GM12875 (cell line): ENCODE results near the gene RUVBL1.

Experiments
- H3K4me3 ChIP-seq: one replicate; pipeline ENCODE4 v1.5.1; 2011; ENCODE audit warnings: low read depth, low read length, control low read depth
- CTCF ChIP-seq: IDR thresholded peaks from 2 replicates; pipeline ENCODE4 v1.5.1; 2011; ENCODE audit warnings: low read depth, mild to moderate bottlenecking, control low read depth, inconsistent platforms, low read length, moderate library complexity, borderline replicate concordance; ENCODE audit not compliant: insufficient read depth

The RUVBL1 gene

GRCh38 chr3:128095222-128095703, 28.3 kb downstream of the RUVBL1 start:
- peak; percentile 87 for TF ChIP-seq CTCF
- H3K4me3 ChIP-seq: no peak overlapping the region

- TF ChIP-seq CTCF: no peak
- H3K4me3 ChIP-seq: no peak overlapping the region
These were observed 29.1 kb downstream of the RUVBL1 start for GRCh38 chr3:128094295-128095151.

- TF ChIP-seq CTCF: no peak
- no peak overlapping the region for H3K4me3 ChIP-seq
These were observed 32.0 kb downstream of the RUVBL1 start for GRCh38 chr3:128091586-128091985.

GRCh38 chr3:128089135-128089534, 34.5 kb downstream of the RUVBL1 start:
- no peak overlapping the region for H3K4me3 ChIP-seq
- no peak for TF ChIP-seq CTCF

- H3K4me3 ChIP-seq: no peak overlapping the region
- no peak for TF ChIP-seq CTCF
These were observed 39.0 kb downstream of the RUVBL1 start for GRCh38 chr3:128084675-128085021.

GRCh38 chr3:128083980-128084674, 39.5 kb downstream of the RUVBL1 start:
- TF ChIP-seq CTCF: no peak
- no peak overlapping the region for H3K4me3 ChIP-seq
